Upper lobe of left lung (tissue), 4 donors: ENCODE data around the gene GALP.

Source experiments
- EP300 ChIP-seq, 4 donors: sonication (generic); formaldehyde crosslinking; IDR thresholded peaks; one replicate each; pipeline ENCODE4 v1.5.1; 2017; ENCODE audit warnings: antibody characterized with exemption in 4 of 4, control low read depth in 2 of 4
- POLR2A ChIP-seq, 4 donors: fragments of 450-650 bp; IDR thresholded peaks; one replicate each; pipeline ENCODE4 v1.5.1; 2016 to 2017; ENCODE audit warnings: antibody characterized with exemption in 4 of 4, mild to moderate bottlenecking in 2 of 4
- POLR2AphosphoS5 ChIP-seq, 2 donors: sonication (generic); formaldehyde crosslinking; IDR thresholded peaks; one replicate each; pipeline ENCODE4 v1.5.1; 2017; ENCODE audit warnings: antibody characterized with exemption in 2 of 2
- TF ChIP-seq, protein P1 (sequence below), 6 experiments: fragments of 450-650 bp in 4 of 6; fragments of 200-600 bp in 2 of 6; sonication (generic) in 2 of 6; IDR thresholded peaks; one replicate each; pipeline ENCODE4 v1.5.1; 2016 to 2019; ENCODE audit warnings: antibody characterized with exemption in 6 of 6

DNA sequence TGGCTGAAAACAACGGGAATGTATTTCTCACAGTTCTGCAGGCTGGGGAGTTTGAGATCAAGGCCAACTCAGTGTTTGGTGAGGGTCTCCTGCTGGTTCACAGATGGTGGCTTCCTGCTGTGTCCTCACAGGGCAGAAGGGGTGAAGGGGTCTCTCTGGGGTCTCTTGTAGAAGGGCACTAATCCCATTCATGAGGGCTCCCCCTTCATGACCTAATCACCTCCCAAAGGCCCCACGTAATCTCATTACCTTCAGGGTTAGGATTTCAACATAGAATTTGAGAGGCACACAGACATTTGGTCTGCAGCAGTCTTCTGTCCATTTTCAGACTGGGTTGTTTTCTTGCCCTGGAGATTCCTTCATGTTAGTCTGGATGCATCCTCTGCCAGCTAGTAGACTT lies 23.2 kb upstream of the GALP start:
- TF ChIP-seq, protein P1, sequence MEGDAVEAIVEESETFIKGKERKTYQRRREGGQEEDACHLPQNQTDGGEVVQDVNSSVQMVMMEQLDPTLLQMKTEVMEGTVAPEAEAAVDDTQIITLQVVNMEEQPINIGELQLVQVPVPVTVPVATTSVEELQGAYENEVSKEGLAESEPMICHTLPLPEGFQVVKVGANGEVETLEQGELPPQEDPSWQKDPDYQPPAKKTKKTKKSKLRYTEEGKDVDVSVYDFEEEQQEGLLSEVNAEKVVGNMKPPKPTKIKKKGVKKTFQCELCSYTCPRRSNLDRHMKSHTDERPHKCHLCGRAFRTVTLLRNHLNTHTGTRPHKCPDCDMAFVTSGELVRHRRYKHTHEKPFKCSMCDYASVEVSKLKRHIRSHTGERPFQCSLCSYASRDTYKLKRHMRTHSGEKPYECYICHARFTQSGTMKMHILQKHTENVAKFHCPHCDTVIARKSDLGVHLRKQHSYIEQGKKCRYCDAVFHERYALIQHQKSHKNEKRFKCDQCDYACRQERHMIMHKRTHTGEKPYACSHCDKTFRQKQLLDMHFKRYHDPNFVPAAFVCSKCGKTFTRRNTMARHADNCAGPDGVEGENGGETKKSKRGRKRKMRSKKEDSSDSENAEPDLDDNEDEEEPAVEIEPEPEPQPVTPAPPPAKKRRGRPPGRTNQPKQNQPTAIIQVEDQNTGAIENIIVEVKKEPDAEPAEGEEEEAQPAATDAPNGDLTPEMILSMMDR (IDR thresholded peaks at IDR 0.05) = no peak
- no peak for TF ChIP-seq POLR2A (IDR thresholded peaks at IDR 0.05)
- TF ChIP-seq POLR2AphosphoS5 (IDR thresholded peaks at IDR 0.05) = no peak
- TF ChIP-seq EP300 (IDR thresholded peaks at IDR 0.05) = no peak
